Tibial nerve (tissue), 3 donors: ENCODE measurements around the gene FTH1.

ENCODE experiments used
- CTCF ChIP-seq, 5 experiments: fragments of 200-600 bp in 3 of 5; fragments of 450-650 bp in 2 of 5; sonication (generic) in 3 of 5; IDR thresholded peaks; one replicate each; pipeline ENCODE4 v1.5.1; 2016 to 2019; ENCODE audit warnings: antibody characterized with exemption in 5 of 5, mild to moderate bottlenecking in 3 of 5, moderate library complexity in 2 of 5
- POLR2A ChIP-seq, 2 donors: fragments of 450-650 bp; IDR thresholded peaks; one replicate each; pipeline ENCODE4 v1.6.1; 2017; ENCODE audit warnings: antibody characterized with exemption in 2 of 2, mild to moderate bottlenecking in 2 of 2, moderate library complexity in 2 of 2

DNA sequence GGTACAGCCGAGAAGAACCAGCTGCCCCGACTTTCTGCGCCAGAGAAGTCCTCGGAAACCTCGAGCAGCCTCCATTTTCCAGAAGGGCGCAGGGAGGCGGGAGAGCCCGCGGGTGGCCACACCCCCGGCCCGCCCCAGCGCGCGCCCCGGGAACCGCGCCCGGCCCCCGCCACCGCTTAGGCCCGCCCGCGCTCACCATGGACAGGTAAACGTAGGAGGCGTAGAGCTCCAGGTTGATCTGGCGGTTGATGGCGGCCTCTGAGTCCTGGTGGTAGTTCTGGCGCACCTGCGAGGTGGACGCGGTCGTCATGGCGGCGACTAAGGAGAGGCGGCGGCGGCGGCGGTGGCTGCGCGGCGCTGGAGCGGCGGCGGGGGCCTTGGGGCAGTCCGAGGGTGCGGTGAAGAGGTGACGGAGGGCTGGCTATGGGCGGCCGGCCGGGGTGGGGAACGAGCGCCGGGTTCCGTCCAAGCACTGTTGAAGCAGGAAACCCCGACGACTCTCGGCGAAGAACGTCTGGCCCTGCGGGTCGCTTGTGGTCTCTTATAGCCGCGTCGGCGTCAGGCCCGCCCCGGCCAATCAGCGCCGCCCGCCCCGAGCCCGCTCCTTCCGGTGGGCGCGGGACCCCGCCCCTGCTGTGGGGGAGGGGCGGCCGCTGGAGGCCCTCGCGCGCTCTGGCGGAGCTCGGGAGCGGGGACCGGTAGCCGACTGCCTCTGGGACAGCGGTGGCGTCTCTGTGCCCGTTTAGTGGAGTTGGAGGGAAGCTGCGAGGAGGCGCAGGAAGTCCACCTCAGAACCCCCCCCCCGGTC lies at the start of gene FTH1:
- TF ChIP-seq CTCF (IDR thresholded peaks at IDR 0.05) (peak in 2 of 5 experiments; percentile 50 to 55), POLR2A (IDR thresholded peaks at IDR 0.05) (peak; percentile 96 to 99)
